H1 (cell line): ENCODE data around the gene PPP1R1B. TPM values are rescaled to one million over a fixed set of nuclear protein-coding genes. Genes with fewer than 3 reads are reported as not detected.

Source experiments
- CTCF ChIA-PET: fragments of 300-600 bp; sonication (Branson Sonifier 250); formaldehyde crosslinking; loops from one replicate; lab custom pipeline; 2021; ENCODE audit not compliant: partially characterized antibody; lab: Charles Lee
- POLR2A ChIA-PET: fragments of 300-600 bp; sonication (Branson Sonifier 250); formaldehyde crosslinking; loops from one replicate; lab custom pipeline; 2021; ENCODE audit warnings: inconsistent platforms; ENCODE audit not compliant: partially characterized antibody; lab: Charles Lee
- DNase-seq, 2 experiments: peaks; one replicate each; pipeline versions ENCODE4 v3.0.0 to v3.0.0-alpha.2; 2010 to 2022; ENCODE audit warnings: low spot score in 2 of 2, low read depth in 1 of 2, mixed read lengths in 1 of 2
- FAIRE-seq: peaks from 2 replicates; lab custom pipeline; 2011; peaks lifted over from hg19 to GRCh38; lab: Jason Lieb, UNC
- H2AFZ ChIP-seq: 2 replicates; pipeline ENCODE4 v1.8.1; 2012; ENCODE audit warnings: low read length, inconsistent platforms
- H2AK5ac ChIP-seq: 2 replicates; pipeline ENCODE4 v1.6.1; 2013; ENCODE audit warnings: low read depth, low read length
- H2BK120ac ChIP-seq: replicated peaks from 2 replicates; pipeline ENCODE3; 2013; ENCODE audit warnings: low read depth, low read length, inconsistent platforms
- H2BK12ac ChIP-seq: 2 replicates; pipeline ENCODE4 v1.6.1; 2013; ENCODE audit warnings: low read depth, low read length
- H2BK15ac ChIP-seq: 2 replicates; pipeline ENCODE4 v1.6.1; 2013; ENCODE audit warnings: low read length
- H2BK20ac ChIP-seq: 2 replicates; pipeline ENCODE4 v1.6.1; 2013; ENCODE audit warnings: low read length
- H2BK5ac ChIP-seq: 2 replicates; pipeline ENCODE4 v1.6.1; 2013; ENCODE audit warnings: low read depth, low read length
- H3K14ac ChIP-seq: 2 replicates; pipeline ENCODE4 v1.6.1; 2013; ENCODE audit warnings: inconsistent platforms; ENCODE audit not compliant: insufficient read length
- H3K18ac ChIP-seq: 2 replicates; pipeline ENCODE4 v1.6.1; 2013; ENCODE audit warnings: low read length; ENCODE audit errors: extremely low read depth
- H3K23ac ChIP-seq: 2 replicates; pipeline ENCODE4 v1.6.1; 2013; ENCODE audit warnings: inconsistent platforms; ENCODE audit not compliant: insufficient read length
- H3K23me2 ChIP-seq: 2 replicates; pipeline ENCODE4 v1.6.1; 2013; ENCODE audit warnings: low read depth, low read length
- H3K27ac ChIP-seq: 2 replicates; pipeline ENCODE4 v1.6.1; 2011; ENCODE audit warnings: low read depth, low read length, inconsistent platforms
- H3K27me3 ChIP-seq, 4 experiments: replicated peaks in 1 of 4; 1 replicate in 1 of 4; 2 replicates in 3 of 4; pipeline versions ENCODE4 v1.6.1 to v1.8.1; 2011 to 2013; ENCODE audit warnings: low read length in 3 of 4, mild to moderate bottlenecking in 3 of 4, inconsistent platforms in 2 of 4, mixed read lengths in 2 of 4, moderate library complexity in 1 of 4; ENCODE audit not compliant: control insufficient read depth in 3 of 4, insufficient read depth in 3 of 4; ENCODE audit errors: extremely low read depth in 1 of 4
- H3K36me3 ChIP-seq, 4 experiments: 2 replicates each; pipeline versions ENCODE4 v1.6.1 to v1.8.1; 2011 to 2013; ENCODE audit warnings: mild to moderate bottlenecking in 4 of 4, low read length in 3 of 4, moderate library complexity in 2 of 4, control low read depth in 1 of 4, inconsistent platforms in 1 of 4; ENCODE audit not compliant: insufficient read depth in 4 of 4, control insufficient read depth in 2 of 4
- H3K4ac ChIP-seq: replicated peaks from 2 replicates; pipeline ENCODE3; 2013; ENCODE audit warnings: low read length, low read depth, mixed read lengths, inconsistent platforms; ENCODE audit not compliant: insufficient read length
- H3K4me1 ChIP-seq, 4 experiments: replicated peaks in 1 of 4; 1 replicate in 1 of 4; 2 replicates in 3 of 4; pipeline versions ENCODE4 v1.6.1 to v1.8.1; 2011 to 2013; ENCODE audit warnings: low read length in 3 of 4, inconsistent platforms in 2 of 4, mixed read lengths in 1 of 4; ENCODE audit not compliant: insufficient read depth in 4 of 4, control insufficient read depth in 3 of 4
- H3K4me2 ChIP-seq, 2 experiments: 2 replicates each; pipeline versions ENCODE4 v1.6.1 to v1.8.1; 2011 to 2013; ENCODE audit warnings: low read depth in 2 of 2, low read length in 2 of 2, control low read depth in 1 of 2, inconsistent platforms in 1 of 2, mild to moderate bottlenecking in 1 of 2; ENCODE audit not compliant: insufficient read depth in 1 of 2
- H3K4me3 ChIP-seq, 4 experiments: fragments of 200-600, 300-600 bp in 1 of 4; sonication (generic), shearing (Covaris generic), sonication (Bioruptor Twin) in 1 of 4; 2 replicates each; pipeline versions ENCODE4 v1.5.1 to v1.8.1; 2011 to 2016; ENCODE audit warnings: low read length in 4 of 4, low read depth in 3 of 4, control low read depth in 2 of 4, inconsistent platforms in 2 of 4, mild to moderate bottlenecking in 2 of 4, mixed read lengths in 1 of 4, moderate library complexity in 1 of 4; ENCODE audit not compliant: insufficient read depth in 2 of 4; ENCODE audit errors: extremely low read depth in 1 of 4
- H3K56ac ChIP-seq: replicated peaks from 2 replicates; pipeline ENCODE3; 2013; ENCODE audit warnings: low read depth, mild to moderate bottlenecking, mixed read lengths, low read length, inconsistent platforms; ENCODE audit not compliant: insufficient read length
- H3K79me1 ChIP-seq: 2 replicates; pipeline ENCODE4 v1.6.1; 2013; ENCODE audit warnings: low read depth, low read length, control low read depth
- H3K79me2 ChIP-seq, 2 experiments: 2 replicates each; pipeline versions ENCODE4 v1.6.1 to v1.8.1; 2012 to 2013; ENCODE audit warnings: low read length in 2 of 2, mild to moderate bottlenecking in 2 of 2, inconsistent platforms in 1 of 2; ENCODE audit not compliant: insufficient read depth in 2 of 2, control insufficient read depth in 1 of 2
- H3K9ac ChIP-seq, 4 experiments: replicated peaks in 1 of 4; 1 replicate in 1 of 4; 2 replicates in 3 of 4; pipeline versions ENCODE4 v1.6.1 to v1.8.1; 2011 to 2013; ENCODE audit warnings: low read depth in 3 of 4, low read length in 3 of 4, control low read depth in 2 of 4, mild to moderate bottlenecking in 2 of 4, moderate library complexity in 2 of 4, inconsistent platforms in 1 of 4; ENCODE audit errors: extremely low read depth in 1 of 4
- H3K9me3 ChIP-seq, 2 experiments: 2 replicates each; pipeline versions ENCODE4 v1.6.1 to v1.8.1; 2012 to 2013; ENCODE audit warnings: mild to moderate bottlenecking in 2 of 2, moderate library complexity in 2 of 2, control low read depth in 1 of 2, inconsistent platforms in 1 of 2, low read depth in 1 of 2, low read length in 1 of 2, mixed read lengths in 1 of 2; ENCODE audit not compliant: insufficient read depth in 2 of 2
- H4K20me1 ChIP-seq, 2 experiments: replicated peaks in 1 of 2; 2 replicates each; pipeline versions ENCODE3 to v1.8.1; 2011 to 2013; ENCODE audit warnings: inconsistent platforms in 2 of 2, low read length in 2 of 2, mild to moderate bottlenecking in 1 of 2; ENCODE audit not compliant: insufficient read depth in 2 of 2, control insufficient read depth in 1 of 2
- H4K5ac ChIP-seq: 2 replicates; pipeline ENCODE4 v1.6.1; 2013; ENCODE audit warnings: low read length, low read depth, mixed read lengths, inconsistent platforms; ENCODE audit not compliant: insufficient read length
- H4K8ac ChIP-seq: 2 replicates; pipeline ENCODE4 v1.8.0; 2013; ENCODE audit warnings: mild to moderate bottlenecking, moderate library complexity, low read length, inconsistent platforms; ENCODE audit not compliant: insufficient read depth; ENCODE audit errors: extremely low read depth
- H4K91ac ChIP-seq: replicated peaks from 2 replicates; pipeline ENCODE3; 2013; ENCODE audit warnings: low read length, mixed read lengths, inconsistent platforms; ENCODE audit not compliant: insufficient read length
- EZH2 ChIP-seq: fragments of 200-600 bp; sonication (generic); IDR thresholded peaks from 2 replicates; pipeline ENCODE4 v1.7.1; 2012; ENCODE audit warnings: low read depth, mild to moderate bottlenecking, moderate library complexity, low read length, inconsistent platforms; ENCODE audit not compliant: severe bottlenecking
- POU5F1 ChIP-seq: IDR thresholded peaks from 2 replicates; pipeline ENCODE4 v1.6.1; 2011; ENCODE audit warnings: low read depth, mild to moderate bottlenecking, low read length, moderate library complexity
- SIRT6 ChIP-seq: IDR thresholded peaks from one replicate; pipeline ENCODE4 v1.7.1; 2012; ENCODE audit warnings: low read length, inconsistent platforms
- WGBS, 2 experiments: shearing (Covaris generic) in 1 of 2; methylation state at CpG; one replicate each; pipeline versions ENCODE4 v1.1.6 to v1.1.7; 2013 to 2015; ENCODE audit warnings: low lambda C conversion rate in 2 of 2, mixed read lengths in 2 of 2, inconsistent platforms in 1 of 2, low coverage in 1 of 2, missing lambda C conversion rate in 1 of 2; ENCODE audit not compliant: insufficient replicate concordance in 2 of 2, insufficient coverage in 1 of 2, insufficient read length in 1 of 2; ENCODE audit errors: extremely low coverage in 1 of 2, missing lambda C conversion rate in 1 of 2; 5-methylcytosine and 5-hydroxymethylcytosine counted together
- polyA plus RNA-seq, 7 experiments: library from polyadenylated mRNA; depleted of rRNA in 3 of 7; stranded (reverse) in 5 of 7; unstranded in 2 of 7; fragments of >200 nt in 5 of 7; fragments of 200-250 nt in 2 of 7; gene quantifications; 1 replicate in 5 of 7; 2 replicates in 1 of 7; 4 replicates in 1 of 7; pipeline versions ENCODE4 v1.2.1 to v1.2.3, GENCODE V29; 2011 to 2013; ENCODE audit warnings: missing spikeins in 2 of 7, mixed read lengths in 2 of 7
- total RNA-seq: library from RNA; stranded (reverse); fragmentation: NEBNext Ultra II Directional; extraction: Animal tissue kit (Norgen Biotek cat#: 25700); gene quantifications from 2 replicates; pipeline ENCODE4 v1.2.1, GENCODE V29; 2021
- TF ChIP-seq, protein P1 (sequence below), 3 experiments: IDR thresholded peaks; 1 replicate in 2 of 3; 2 replicates in 1 of 3; pipeline versions ENCODE4 v1.5.1 to v1.6.1; 2011; ENCODE audit warnings: low read length in 3 of 3, mild to moderate bottlenecking in 3 of 3, inconsistent platforms in 2 of 3, low read depth in 1 of 3, moderate library complexity in 1 of 3; ENCODE audit not compliant: insufficient read depth in 1 of 3; ENCODE audit errors: control extremely low read depth in 1 of 3

The PPP1R1B gene
- total and polyA plus RNA-seq, 2 of the 8 experiments (the other 6 are each of a cell fraction or from before 2014, with no cell fraction given), result 10.7 to 22.3 TPM

DNA sequence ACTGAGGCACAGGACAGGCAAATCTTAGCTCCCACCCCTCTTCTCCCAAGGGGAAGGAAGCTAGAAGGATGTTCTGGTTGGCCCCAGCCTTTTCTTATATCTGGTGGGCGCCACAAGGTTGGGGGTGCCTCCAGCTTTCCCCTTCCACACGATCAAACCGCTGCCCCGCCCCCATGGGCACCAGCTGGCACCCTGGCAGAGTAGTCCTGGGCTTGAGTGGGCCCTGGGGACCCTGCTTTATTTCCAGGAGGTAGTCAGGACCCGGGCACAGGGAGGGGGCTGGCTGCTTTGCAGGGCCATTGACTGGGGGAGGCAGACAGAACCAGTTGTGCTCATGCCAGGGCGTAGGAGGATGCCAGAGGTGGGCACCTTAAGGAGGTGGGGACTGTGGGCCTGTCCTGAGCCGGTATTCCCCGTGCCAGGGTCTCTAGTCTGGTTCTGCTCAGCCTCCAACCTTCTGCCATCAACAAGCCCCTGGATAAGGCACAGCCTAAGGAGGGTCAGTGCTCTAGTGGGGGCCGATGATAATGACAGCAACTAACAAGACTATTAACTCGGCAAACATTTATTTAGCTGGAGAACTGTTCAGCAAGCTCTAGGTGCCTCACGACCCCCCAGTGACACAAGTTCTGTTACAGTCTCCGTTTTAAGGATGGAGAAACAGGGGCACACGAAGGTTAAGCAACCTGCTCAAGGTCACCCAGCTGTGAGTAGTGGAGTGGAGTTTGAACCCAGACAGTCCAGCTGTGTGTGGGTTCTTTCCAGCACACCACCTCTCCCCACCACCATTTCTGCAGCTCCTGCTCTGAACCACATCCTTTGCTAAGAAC is 7.6 kb upstream of the PPP1R1B start:
- no peak overlapping the region; the same call in 1 of the 2 replicates for H2BK20ac ChIP-seq
- no peaks in the 10 kb centered on the region for H3K79me2 ChIP-seq
- no peak overlapping the region for H4K91ac ChIP-seq
- no peaks in the 10 kb centered on the region for H4K20me1 ChIP-seq
- H2BK15ac ChIP-seq, result peak overlapping the region; percentile 92; the same call in 1 of the 2 replicates
- H2BK120ac ChIP-seq, result no peak overlapping the region
- peaks cover 10% of the 10 kb centered on the region; the same call in 1 of the 2 replicates for H3K23me2 ChIP-seq
- H3K9me3 ChIP-seq, result no peaks in the 10 kb centered on the region
- peaks cover 27 to 57% (median 49%) of the 10 kb centered on the region in 4 experiments for H3K27me3 ChIP-seq
- no peak overlapping the region for H3K56ac ChIP-seq
- H3K4me1 ChIP-seq, result peaks cover 0 to 7% (median 4%) of the 10 kb centered on the region in 4 experiments; a peak in 3 of 7 replicates
- H3K4me2 ChIP-seq, result peak overlapping the region; percentile 64 to 94; a peak in 3 of 4 replicates
- H3K36me3 ChIP-seq, result no peaks in the 10 kb centered on the region
- H3K27ac ChIP-seq, result no peak overlapping the region
- ChIA-PET CTCF (interaction anchor here (0.5 to 49.2 kb wide), 14 partner anchors 15 to 411 kb away, joined by 3 to 1885 read pairs (median 12); partner anchors contain the start of genes ERBB2, MIEN1, NEUROD2 and PGAP3), POLR2A (interaction anchor here (0.8 to 2.6 kb wide), 10 partner anchors 11 to 217 kb away, joined by 3 to 11 read pairs (median 4); partner anchors contain the start of genes NEUROD2, PGAP3 and PNMT)
- DNase-seq (no peak), FAIRE-seq (no peak)
- no peak overlapping the region for H2AFZ ChIP-seq
- no peak overlapping the region for H3K23ac ChIP-seq
- no peak overlapping the region for H4K5ac ChIP-seq
- TF ChIP-seq POU5F1 (no peak), SIRT6 (no peak), EZH2 (no peak)
- TF ChIP-seq, protein P1, sequence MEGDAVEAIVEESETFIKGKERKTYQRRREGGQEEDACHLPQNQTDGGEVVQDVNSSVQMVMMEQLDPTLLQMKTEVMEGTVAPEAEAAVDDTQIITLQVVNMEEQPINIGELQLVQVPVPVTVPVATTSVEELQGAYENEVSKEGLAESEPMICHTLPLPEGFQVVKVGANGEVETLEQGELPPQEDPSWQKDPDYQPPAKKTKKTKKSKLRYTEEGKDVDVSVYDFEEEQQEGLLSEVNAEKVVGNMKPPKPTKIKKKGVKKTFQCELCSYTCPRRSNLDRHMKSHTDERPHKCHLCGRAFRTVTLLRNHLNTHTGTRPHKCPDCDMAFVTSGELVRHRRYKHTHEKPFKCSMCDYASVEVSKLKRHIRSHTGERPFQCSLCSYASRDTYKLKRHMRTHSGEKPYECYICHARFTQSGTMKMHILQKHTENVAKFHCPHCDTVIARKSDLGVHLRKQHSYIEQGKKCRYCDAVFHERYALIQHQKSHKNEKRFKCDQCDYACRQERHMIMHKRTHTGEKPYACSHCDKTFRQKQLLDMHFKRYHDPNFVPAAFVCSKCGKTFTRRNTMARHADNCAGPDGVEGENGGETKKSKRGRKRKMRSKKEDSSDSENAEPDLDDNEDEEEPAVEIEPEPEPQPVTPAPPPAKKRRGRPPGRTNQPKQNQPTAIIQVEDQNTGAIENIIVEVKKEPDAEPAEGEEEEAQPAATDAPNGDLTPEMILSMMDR (IDR thresholded peaks at IDR 0.05; ENCODE audit: control extremely low read depth in 1 of 3, insufficient read depth in 1 of 3, low read depth in 1 of 3, low read length in 3 of 3), result no peak
- no peak overlapping the region for H2AK5ac ChIP-seq
- peak overlapping the region; percentile 60; the same call in 1 of the 2 replicates for H2BK12ac ChIP-seq
- H3K18ac ChIP-seq, result no peak overlapping the region
- no peak overlapping the region for H3K14ac ChIP-seq
- no peak overlapping the region for H3K9ac ChIP-seq
- H3K79me1 ChIP-seq, result no peaks in the 10 kb centered on the region
- no peak overlapping the region for H4K8ac ChIP-seq
- WGBS, 2 experiments, result 78% methylated on average over 13 of the region's 13 CpGs; no CpG with 5 or more reads in 1 of the 2 experiments
- H3K4me3 ChIP-seq, result peak overlapping the region in 1 of 4 experiments; percentile 72; a peak in 2 of 8 replicates
- no peak overlapping the region for H2BK5ac ChIP-seq
- no peak overlapping the region for H3K4ac ChIP-seq
